H9 (cell line): Measurements from ENCODE around the gene ANKRD53. TPM values are rescaled to one million over a fixed set of nuclear protein-coding genes. Genes with fewer than 3 reads are reported as not detected.

Experiments
- DNase-seq: peaks from one replicate; pipeline ENCODE4 v3.0.0-alpha.2; 2017
- H2AFZ ChIP-seq: one replicate; pipeline ENCODE4 v1.6.1; 2013; ENCODE audit warnings: mild to moderate bottlenecking, low read length, control low read depth, moderate library complexity
- H2AK5ac ChIP-seq: 2 replicates; pipeline ENCODE4 v1.6.1; 2013; ENCODE audit warnings: low read length, control low read depth, mixed read lengths; ENCODE audit not compliant: insufficient read length
- H2BK120ac ChIP-seq: one replicate; pipeline ENCODE4 v1.6.1; 2013; ENCODE audit warnings: low read depth, mild to moderate bottlenecking, low read length, control low read depth, inconsistent platforms; ENCODE audit not compliant: poor library complexity, severe bottlenecking
- H2BK12ac ChIP-seq: 2 replicates; pipeline ENCODE4 v1.6.1; 2013; ENCODE audit warnings: low read length, control low read depth, mixed read lengths, low read depth; ENCODE audit not compliant: insufficient read length
- H2BK15ac ChIP-seq: 2 replicates; pipeline ENCODE4 v1.6.1; 2013; ENCODE audit warnings: low read depth, low read length, control low read depth
- H2BK20ac ChIP-seq: one replicate; pipeline ENCODE4 v1.6.1; 2013; ENCODE audit warnings: low read depth, mild to moderate bottlenecking, low read length, control low read depth, inconsistent platforms; ENCODE audit not compliant: poor library complexity, severe bottlenecking
- H2BK5ac ChIP-seq: 2 replicates; pipeline ENCODE4 v1.6.1; 2013; ENCODE audit warnings: low read length, control low read depth, mixed read lengths; ENCODE audit not compliant: insufficient read length
- H3K14ac ChIP-seq: 2 replicates; pipeline ENCODE4 v1.6.1; 2013; ENCODE audit warnings: low read length, control low read depth; ENCODE audit not compliant: insufficient read depth
- H3K18ac ChIP-seq: 2 replicates; pipeline ENCODE4 v1.6.1; 2013; ENCODE audit warnings: low read depth, mild to moderate bottlenecking, mixed read lengths, low read length, control low read depth; ENCODE audit not compliant: insufficient read length
- H3K23ac ChIP-seq: 2 replicates; pipeline ENCODE4 v1.6.1; 2013; ENCODE audit warnings: low read length, control low read depth, mixed read lengths, low read depth; ENCODE audit not compliant: insufficient read length
- H3K23me2 ChIP-seq: 2 replicates; pipeline ENCODE4 v1.6.1; 2013; ENCODE audit warnings: low read depth, mild to moderate bottlenecking, mixed read lengths, low read length, control low read depth; ENCODE audit not compliant: insufficient read length, poor library complexity, severe bottlenecking
- H3K27ac ChIP-seq: 2 replicates; pipeline ENCODE4 v1.5.1; 2013; ENCODE audit warnings: low read length, control low read depth, mixed read lengths, low read depth; ENCODE audit not compliant: insufficient read length
- H3K27me3 ChIP-seq: 2 replicates; pipeline ENCODE4 v1.6.1; 2013; ENCODE audit warnings: low read length, control low read depth, inconsistent platforms; ENCODE audit not compliant: insufficient read depth
- H3K4ac ChIP-seq: 2 replicates; pipeline ENCODE4 v1.6.1; 2013; ENCODE audit warnings: low read depth, mild to moderate bottlenecking, control low read depth, inconsistent platforms, low read length, moderate library complexity
- H3K4me1 ChIP-seq: 2 replicates; pipeline ENCODE4 v1.6.1; 2013; ENCODE audit warnings: low read length, control low read depth, inconsistent platforms; ENCODE audit not compliant: insufficient read depth
- H3K4me2 ChIP-seq: 2 replicates; pipeline ENCODE4 v1.6.1; 2013; ENCODE audit warnings: low read length, control low read depth, mixed read lengths; ENCODE audit not compliant: insufficient read length, insufficient read depth
- H3K56ac ChIP-seq: 2 replicates; pipeline ENCODE4 v1.6.1; 2013; ENCODE audit warnings: low read depth, mild to moderate bottlenecking, mixed read lengths, low read length, control low read depth; ENCODE audit not compliant: insufficient read length
- H3K79me1 ChIP-seq: 2 replicates; pipeline ENCODE4 v1.6.1; 2013; ENCODE audit warnings: low read depth, mild to moderate bottlenecking, moderate library complexity, low read length, control low read depth, inconsistent platforms; ENCODE audit not compliant: insufficient read depth, poor library complexity, severe bottlenecking
- H3K79me2 ChIP-seq: 2 replicates; pipeline ENCODE4 v1.6.1; 2013; ENCODE audit warnings: low read length, control low read depth, inconsistent platforms; ENCODE audit not compliant: insufficient read depth
- H3K9ac ChIP-seq: 2 replicates; pipeline ENCODE4 v1.6.1; 2013; ENCODE audit warnings: low read length, control low read depth, mixed read lengths; ENCODE audit not compliant: insufficient read length; ENCODE audit errors: extremely low read depth
- H3K9me3 ChIP-seq: one replicate; pipeline ENCODE4 v1.6.1; 2013; ENCODE audit warnings: low read depth, low read length, inconsistent platforms; ENCODE audit not compliant: control insufficient read depth
- H3T11ph ChIP-seq: one replicate; pipeline ENCODE4 v1.6.1; 2013; ENCODE audit warnings: mild to moderate bottlenecking, low read length, control low read depth, inconsistent platforms
- H4K20me1 ChIP-seq: one replicate; pipeline ENCODE4 v1.6.1; 2013; ENCODE audit not compliant: control insufficient read depth, insufficient read length, insufficient read depth
- H4K5ac ChIP-seq: 2 replicates; pipeline ENCODE4 v1.6.1; 2013; ENCODE audit warnings: low read depth, mild to moderate bottlenecking, mixed read lengths, low read length, control low read depth; ENCODE audit not compliant: insufficient read length
- H4K8ac ChIP-seq: replicated peaks from 2 replicates; pipeline ENCODE4 v1.6.1; 2013; ENCODE audit warnings: low read length, control low read depth, mixed read lengths, low read depth; ENCODE audit not compliant: insufficient read length
- H4K91ac ChIP-seq: 2 replicates; pipeline ENCODE4 v1.6.1; 2013; ENCODE audit warnings: low read depth, mild to moderate bottlenecking, moderate library complexity, mixed read lengths, low read length, control low read depth; ENCODE audit not compliant: insufficient read length
- H3K27ac Mint-ChIP-seq, 3 experiments: 2 replicates in 2 of 3; 3 replicates in 1 of 3; pipeline ENCODE4 v1.8.0; 2020 to 2021; ENCODE audit warnings: mixed read lengths in 3 of 3, mild to moderate bottlenecking in 1 of 3, moderate library complexity in 1 of 3
- H3K27me3 Mint-ChIP-seq: 2 replicates; pipeline ENCODE4 v1.8.0; 2021; ENCODE audit warnings: low read depth, mild to moderate bottlenecking, moderate library complexity, mixed read lengths
- H3K36me3 Mint-ChIP-seq, 3 experiments: 2 replicates in 2 of 3; 3 replicates in 1 of 3; pipeline ENCODE4 v1.8.0; 2020 to 2021; ENCODE audit warnings: low read depth in 3 of 3, mixed read lengths in 3 of 3; ENCODE audit not compliant: insufficient read depth in 1 of 3
- H3K4me1 Mint-ChIP-seq, 2 experiments: 2 replicates each; pipeline ENCODE4 v1.8.0; 2020; ENCODE audit warnings: mixed read lengths in 2 of 2
- H3K4me3 Mint-ChIP-seq, 2 experiments: 2 replicates in 1 of 2; 3 replicates in 1 of 2; pipeline ENCODE4 v1.8.0; 2020 to 2021; ENCODE audit warnings: mild to moderate bottlenecking in 2 of 2, mixed read lengths in 2 of 2, moderate library complexity in 1 of 2
- H3K9me3 Mint-ChIP-seq, 2 experiments: 2 replicates in 1 of 2; 3 replicates in 1 of 2; pipeline ENCODE4 v1.8.0; 2020; ENCODE audit warnings: mild to moderate bottlenecking in 2 of 2, mixed read lengths in 2 of 2, moderate library complexity in 1 of 2
- WGBS: extraction: QIAGEN DNeasy Blood & Tissue Kit; methylation state at CpG from one replicate; pipeline ENCODE4 v1.1.7; 2013; ENCODE audit warnings: missing lambda C conversion rate, low lambda C conversion rate, mixed read lengths; ENCODE audit not compliant: insufficient read length; ENCODE audit errors: extremely low coverage; 5-methylcytosine and 5-hydroxymethylcytosine counted together
- total RNA-seq: library from RNA; stranded (reverse); gene quantifications from 2 replicates; pipeline ENCODE4 v1.2.1, GENCODE V29; 2021
- TF ChIP-seq, protein P1 (sequence below): fragments of 200-600 bp; sonication (generic); conservative IDR thresholded peaks from 3 replicates; pipeline ENCODE4 v1.8.0; 2021; ENCODE audit warnings: antibody characterized with exemption, mild to moderate bottlenecking

Gene ANKRD53
- total RNA-seq, 1 experiment from 2014 or later, result 0.28 TPM

DNA sequence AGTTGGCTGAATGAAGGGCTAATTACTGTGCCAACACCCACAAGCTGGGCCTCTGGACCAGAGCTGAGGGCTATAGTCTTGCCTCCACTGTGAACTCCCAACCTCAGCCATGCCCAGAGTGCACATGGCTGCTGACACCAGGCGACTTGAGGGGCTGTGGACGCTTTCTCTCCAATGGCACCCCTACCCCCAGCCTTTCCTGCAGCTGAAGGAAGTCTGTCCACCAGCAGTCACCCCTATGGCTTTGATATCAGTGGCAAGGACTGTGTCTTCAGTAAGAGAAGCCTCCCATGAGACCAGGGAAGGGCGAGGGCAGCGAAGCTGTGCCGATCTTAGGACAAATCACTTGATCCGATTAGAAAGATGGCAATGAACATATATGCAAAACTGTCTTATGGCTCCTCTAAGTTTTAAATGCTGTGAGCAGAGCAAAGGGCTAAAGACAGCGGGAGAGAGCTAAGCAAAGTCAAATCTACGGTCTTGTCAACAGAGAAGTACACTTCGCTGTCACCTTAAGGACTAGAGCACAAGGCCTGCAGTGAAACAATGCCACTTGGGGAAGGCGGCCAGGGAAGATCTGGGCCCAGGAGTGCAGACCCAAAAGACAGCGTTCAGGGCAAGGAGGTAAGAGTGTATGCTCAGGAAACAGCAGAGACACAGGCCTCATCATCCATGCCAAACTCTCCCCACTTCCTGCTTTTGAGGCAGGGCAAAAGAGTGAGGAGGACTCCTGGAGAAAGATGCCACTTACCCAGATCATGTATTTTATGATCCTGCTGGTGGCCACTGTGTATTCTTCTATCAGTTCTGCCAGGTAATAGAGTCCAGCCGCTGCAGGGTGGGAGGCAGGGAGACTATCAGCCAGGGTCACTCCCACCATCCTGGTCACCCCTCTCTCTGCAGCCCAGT, 14.8 kb downstream of the ANKRD53 start:
- no peaks in the 10 kb centered on the region for H3K27me3 ChIP-seq
- Mint-ChIP-seq H3K27ac (no peak overlapping the region), H3K4me1 (peaks cover 12% of the 10 kb centered on the region in 2 experiments), H3K36me3 (peaks cover 5 to 18% (median 16%) of the 10 kb centered on the region in 3 experiments; a peak in 5 of 7 replicates), H3K9me3 (no peaks in the 10 kb centered on the region), H3K27me3 (peaks cover 9% of the 10 kb centered on the region), H3K4me3 (peak overlapping the region; percentile 95 to 96)
- peaks cover 13% of the 10 kb centered on the region for H3K23me2 ChIP-seq
- no peak overlapping the region for H3K9ac ChIP-seq
- no peak overlapping the region for H3K4ac ChIP-seq
- peak overlapping the region; percentile 82 for H3K4me2 ChIP-seq
- H4K20me1 ChIP-seq, result no peaks in the 10 kb centered on the region
- no peak overlapping the region for H4K8ac ChIP-seq
- no peaks in the 10 kb centered on the region for H3K9me3 ChIP-seq
- H3K79me1 ChIP-seq, result no peaks in the 10 kb centered on the region
- no peaks in the 10 kb centered on the region for H3K4me1 ChIP-seq
- no peak overlapping the region for H3K56ac ChIP-seq
- no peak overlapping the region for H2BK20ac ChIP-seq
- H4K91ac ChIP-seq, result no peak overlapping the region
- no peak overlapping the region for H3K14ac ChIP-seq
- TF ChIP-seq, protein P1, sequence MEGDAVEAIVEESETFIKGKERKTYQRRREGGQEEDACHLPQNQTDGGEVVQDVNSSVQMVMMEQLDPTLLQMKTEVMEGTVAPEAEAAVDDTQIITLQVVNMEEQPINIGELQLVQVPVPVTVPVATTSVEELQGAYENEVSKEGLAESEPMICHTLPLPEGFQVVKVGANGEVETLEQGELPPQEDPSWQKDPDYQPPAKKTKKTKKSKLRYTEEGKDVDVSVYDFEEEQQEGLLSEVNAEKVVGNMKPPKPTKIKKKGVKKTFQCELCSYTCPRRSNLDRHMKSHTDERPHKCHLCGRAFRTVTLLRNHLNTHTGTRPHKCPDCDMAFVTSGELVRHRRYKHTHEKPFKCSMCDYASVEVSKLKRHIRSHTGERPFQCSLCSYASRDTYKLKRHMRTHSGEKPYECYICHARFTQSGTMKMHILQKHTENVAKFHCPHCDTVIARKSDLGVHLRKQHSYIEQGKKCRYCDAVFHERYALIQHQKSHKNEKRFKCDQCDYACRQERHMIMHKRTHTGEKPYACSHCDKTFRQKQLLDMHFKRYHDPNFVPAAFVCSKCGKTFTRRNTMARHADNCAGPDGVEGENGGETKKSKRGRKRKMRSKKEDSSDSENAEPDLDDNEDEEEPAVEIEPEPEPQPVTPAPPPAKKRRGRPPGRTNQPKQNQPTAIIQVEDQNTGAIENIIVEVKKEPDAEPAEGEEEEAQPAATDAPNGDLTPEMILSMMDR, result no peak
- H3K23ac ChIP-seq, result no peak overlapping the region
- no peak overlapping the region for H2AFZ ChIP-seq
- H3K18ac ChIP-seq, result no peak overlapping the region
- 0 out of 2 replicates have a peak, but pooled peaks cover 3% of the 10 kb centered on the region for H3K79me2 ChIP-seq
- no CpG with 5 or more reads among the region's 12 CpGs for WGBS
- H3K27ac ChIP-seq, result no peak overlapping the region
- no peak overlapping the region for H2BK5ac ChIP-seq
- no peak overlapping the region for H2BK15ac ChIP-seq
- no peak overlapping the region for H2BK120ac ChIP-seq
- H2AK5ac ChIP-seq, result no peak overlapping the region
- no peak overlapping the region for H3T11ph ChIP-seq
- no peak overlapping the region for H2BK12ac ChIP-seq
- DNase-seq, result no peak
- H4K5ac ChIP-seq, result no peak overlapping the region
